ENCODE measurements around the gene OVCH1.
"Not testable (repeated sequence)": the region's sequence is repeated elsewhere in the genome, so short reads cannot be mapped to it uniquely, and the experiment has no call there.

Gene OVCH1

GRCh38 chr12:29396774-29397173, 100.7 kb downstream of the OVCH1 start:
- no peak overlapping the region for H3K4me3 ChIP-seq (ENCODE audit: low read depth, low read length)
- TF ChIP-seq, protein P1, sequence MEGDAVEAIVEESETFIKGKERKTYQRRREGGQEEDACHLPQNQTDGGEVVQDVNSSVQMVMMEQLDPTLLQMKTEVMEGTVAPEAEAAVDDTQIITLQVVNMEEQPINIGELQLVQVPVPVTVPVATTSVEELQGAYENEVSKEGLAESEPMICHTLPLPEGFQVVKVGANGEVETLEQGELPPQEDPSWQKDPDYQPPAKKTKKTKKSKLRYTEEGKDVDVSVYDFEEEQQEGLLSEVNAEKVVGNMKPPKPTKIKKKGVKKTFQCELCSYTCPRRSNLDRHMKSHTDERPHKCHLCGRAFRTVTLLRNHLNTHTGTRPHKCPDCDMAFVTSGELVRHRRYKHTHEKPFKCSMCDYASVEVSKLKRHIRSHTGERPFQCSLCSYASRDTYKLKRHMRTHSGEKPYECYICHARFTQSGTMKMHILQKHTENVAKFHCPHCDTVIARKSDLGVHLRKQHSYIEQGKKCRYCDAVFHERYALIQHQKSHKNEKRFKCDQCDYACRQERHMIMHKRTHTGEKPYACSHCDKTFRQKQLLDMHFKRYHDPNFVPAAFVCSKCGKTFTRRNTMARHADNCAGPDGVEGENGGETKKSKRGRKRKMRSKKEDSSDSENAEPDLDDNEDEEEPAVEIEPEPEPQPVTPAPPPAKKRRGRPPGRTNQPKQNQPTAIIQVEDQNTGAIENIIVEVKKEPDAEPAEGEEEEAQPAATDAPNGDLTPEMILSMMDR (IDR thresholded peaks at IDR 0.05; ENCODE audit: low read depth, low read length, missing control alignments), result no peak
- no peak for DNase-seq (ENCODE audit: low read depth)

DNA sequence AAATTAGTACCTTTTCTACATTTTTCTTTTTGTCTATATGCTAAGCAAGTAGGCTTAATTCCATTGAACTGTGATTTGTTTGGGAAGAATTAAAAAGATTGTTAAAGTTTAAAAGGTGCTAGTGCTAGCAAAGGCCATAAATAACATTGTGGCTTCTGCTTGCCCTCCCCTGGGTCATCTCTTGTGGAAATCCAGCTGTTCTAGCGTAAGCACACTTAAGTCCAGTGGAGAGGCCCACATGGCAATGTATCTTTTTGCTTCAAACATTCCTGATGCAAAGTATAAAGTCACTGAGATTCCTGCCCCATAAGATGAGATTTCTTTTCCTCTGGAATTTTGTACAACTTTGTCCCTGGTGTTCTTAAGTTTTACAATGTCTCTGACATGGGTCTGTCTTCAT, 102.1 kb downstream of the OVCH1 start:
- H3K4me3 ChIP-seq (ENCODE audit: low read depth, low read length), result no peak overlapping the region
- TF ChIP-seq, protein P1 (IDR thresholded peaks at IDR 0.05; ENCODE audit: low read depth, low read length, missing control alignments), result no peak
- no peak for DNase-seq (ENCODE audit: low read depth)

DNA sequence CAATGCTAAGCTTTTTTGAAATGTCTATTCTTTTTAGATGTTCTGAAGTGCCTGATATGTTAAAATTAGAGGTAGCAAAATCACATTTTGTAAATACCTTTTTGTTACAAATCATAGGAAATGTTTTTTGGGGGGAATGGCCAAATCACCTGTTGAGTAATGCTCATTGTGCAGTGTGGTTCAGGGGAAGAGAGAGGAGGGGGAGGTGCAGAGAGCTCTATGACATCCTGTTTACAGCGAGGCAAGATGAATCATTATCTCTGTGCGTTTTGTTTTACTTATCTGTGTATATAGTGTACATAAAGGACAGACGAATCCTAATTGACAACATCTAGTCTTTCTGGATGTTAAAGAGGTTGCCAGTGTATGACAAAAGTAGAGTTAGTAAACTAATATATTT, 107.1 kb downstream of the OVCH1 start:
- H3K4me3 ChIP-seq (ENCODE audit: low read depth, low read length); DNase-seq (ENCODE audit: low read depth): not testable (repeated sequence)

- no peak overlapping the region for H3K4me3 ChIP-seq (ENCODE audit: low read depth, low read length)
- TF ChIP-seq, protein P1 (IDR thresholded peaks at IDR 0.05; ENCODE audit: low read depth, low read length, missing control alignments), result no peak
- DNase-seq (ENCODE audit: low read depth), result no peak
Measured at GRCh38 chr12:29389295-29389919, 108.1 kb downstream of the OVCH1 start.

DNA sequence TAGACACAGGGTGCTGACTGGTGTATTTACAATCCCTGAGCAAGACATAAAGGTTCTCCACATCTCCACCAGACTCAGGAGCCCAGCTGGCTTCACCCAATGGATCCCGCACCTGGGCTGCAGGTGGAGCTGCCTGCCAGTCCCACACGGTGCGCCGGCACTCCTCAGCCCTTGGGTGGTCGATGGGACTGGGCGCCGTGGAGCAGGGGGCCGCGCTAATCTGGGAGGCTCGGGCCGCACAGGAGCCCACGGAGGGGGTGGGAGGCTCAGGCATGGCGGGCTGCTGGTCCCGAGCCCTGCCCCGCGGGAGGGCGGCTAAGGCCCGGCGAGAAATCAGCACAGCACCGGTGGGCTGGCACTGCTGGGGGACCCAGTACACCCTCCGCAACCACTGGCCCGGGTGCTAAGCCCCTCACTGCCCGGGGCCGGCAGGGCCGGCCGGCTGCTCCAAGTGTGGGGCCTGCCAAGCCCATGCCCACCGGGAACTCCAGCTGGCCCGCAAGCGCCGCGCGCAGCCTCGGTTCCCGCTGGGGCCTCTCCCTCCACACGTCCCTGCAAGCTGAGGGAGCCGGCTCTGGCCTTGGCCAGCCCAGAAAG, 111.3 kb downstream of the OVCH1 start:
- not testable (repeated sequence) for DNase-seq (ENCODE audit: low read depth); H3K4me3 ChIP-seq (ENCODE audit: low read depth, low read length)

DNA sequence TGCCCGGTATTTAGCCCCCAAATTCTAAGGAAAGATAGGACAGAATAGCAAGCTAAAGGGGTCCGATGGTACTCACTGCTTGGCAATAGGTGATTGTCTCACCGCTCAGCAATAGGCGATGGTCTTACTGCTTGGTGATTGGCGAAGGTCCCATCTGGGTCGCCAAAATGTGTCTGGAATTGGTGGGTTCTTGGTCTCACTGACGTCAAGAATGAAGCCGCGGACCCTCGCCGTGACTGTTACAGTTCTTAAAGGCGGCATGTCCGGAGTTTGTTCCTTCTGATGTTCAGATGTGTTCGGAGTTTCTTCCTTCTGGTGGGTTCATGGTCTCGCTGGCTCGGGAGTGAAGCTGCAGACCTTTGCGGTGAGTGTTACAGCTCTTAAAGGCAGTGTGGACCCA, 112.3 kb downstream of the OVCH1 start:
- H3K4me3 ChIP-seq (ENCODE audit: low read depth, low read length); DNase-seq (ENCODE audit: low read depth): not testable (repeated sequence)

- DNase-seq (ENCODE audit: low read depth), result no peak
- TF ChIP-seq, protein P1 (IDR thresholded peaks at IDR 0.05; ENCODE audit: low read depth, low read length, missing control alignments), result no peak
- H3K4me3 ChIP-seq (ENCODE audit: low read depth, low read length), result no peak overlapping the region
Measured at GRCh38 chr12:29382251-29382650, 115.2 kb downstream of the OVCH1 start.

DNA sequence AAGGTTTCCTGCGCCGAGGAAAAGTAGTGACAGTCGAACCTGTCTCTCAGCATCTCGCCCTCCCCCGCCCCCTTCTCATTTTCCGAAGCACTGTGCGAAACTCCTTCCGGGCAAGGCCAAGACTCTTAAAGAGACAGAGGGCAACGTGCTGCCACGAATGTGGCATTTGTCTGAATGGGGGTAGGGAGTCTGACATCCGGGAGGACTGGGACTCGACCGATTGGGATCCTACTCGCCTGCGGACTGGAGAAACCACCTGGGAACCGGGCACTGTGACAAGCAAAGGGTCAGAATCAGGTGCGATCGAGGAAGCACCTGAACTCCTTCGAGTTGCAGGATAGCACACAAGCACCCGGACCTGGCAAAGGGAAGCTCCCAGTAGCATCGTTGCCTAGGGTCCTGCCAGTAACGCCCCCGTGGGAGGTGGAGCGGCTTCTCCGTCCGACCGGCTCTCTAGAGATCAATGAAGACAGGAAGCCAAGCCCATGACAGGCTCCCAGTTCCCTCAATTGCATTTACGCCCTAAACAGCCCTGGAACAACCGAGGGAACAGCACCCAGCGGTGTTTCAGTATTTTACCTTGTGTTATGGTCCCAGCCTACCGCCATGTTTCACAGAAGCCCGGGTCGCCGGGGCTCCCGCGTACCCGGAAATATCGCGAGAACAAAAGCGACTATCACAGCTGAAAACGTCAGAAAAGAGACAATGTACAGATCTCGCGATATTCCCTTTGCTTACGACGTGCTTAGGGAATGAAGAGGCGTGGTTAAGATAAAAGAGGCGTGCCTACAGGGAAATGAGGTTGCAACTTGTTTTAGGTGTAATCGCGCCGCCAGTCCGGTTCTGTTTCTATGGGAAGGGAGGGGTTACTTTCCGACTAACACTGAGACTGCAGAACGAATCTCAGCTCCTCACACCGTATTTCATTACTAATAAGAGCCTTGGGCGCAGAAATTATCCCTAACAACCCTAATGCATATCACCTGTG, 116.7 kb downstream of the OVCH1 start, which contains the start of gene ERGIC2:
ERGIC2 (minus strand) TSS at position 637 of the 988 bp plus-strand sequence. CDS start 9,539 bp downstream, outside the sequence.
- peak within 1 kb of the TSS; percentile 100 for H3K4me3 ChIP-seq (ENCODE audit: low read depth, low read length)
- DNase-seq (ENCODE audit: low read depth), result peak; percentile 99
- TF ChIP-seq, protein P1 (IDR thresholded peaks at IDR 0.05; ENCODE audit: low read depth, low read length, missing control alignments), result no peak

Data from GM12864 (cell line).